Sigmoid colon (tissue), 7 donors: ENCODE results near the gene HOXC13. TPM values are rescaled to one million over a fixed set of nuclear protein-coding genes. Genes with fewer than 3 reads are reported as not detected.

Experiments
- DNase-seq: peaks from one replicate; pipeline ENCODE4 v3.0.0-alpha.2; 2019
- H3K27ac ChIP-seq, 4 donors: fragments of 200-600 bp; sonication (generic); one replicate each; pipeline ENCODE4 v1.5.1; 2016 to 2019; ENCODE audit warnings: mild to moderate bottlenecking in 1 of 4
- H3K27me3 ChIP-seq, 3 donors: fragments of 200-600 bp; sonication (generic); one replicate each; pipeline ENCODE4 v1.5.1; 2019; ENCODE audit warnings: mild to moderate bottlenecking in 1 of 3
- H3K36me3 ChIP-seq, 4 donors: fragments of 200-600 bp; sonication (generic); one replicate each; pipeline ENCODE4 v1.5.1; 2016 to 2019
- H3K4me1 ChIP-seq, 4 donors: fragments of 200-600 bp; sonication (generic); one replicate each; pipeline ENCODE4 v1.5.1; 2017 to 2019
- H3K4me3 ChIP-seq, 4 donors: fragments of 200-600 bp; sonication (generic); one replicate each; pipeline ENCODE4 v1.5.1; 2017 to 2019; ENCODE audit warnings: mild to moderate bottlenecking in 2 of 4, moderate library complexity in 1 of 4
- H3K9me3 ChIP-seq, 4 donors: fragments of 200-600 bp in 3 of 4; sonication (generic) in 3 of 4; one replicate each; pipeline versions ENCODE4 v1.5.1 to v1.6.1; 2013 to 2019
- CTCF ChIP-seq, 4 experiments: fragments of 450-650 bp in 3 of 4; fragments of 200-600 bp in 1 of 4; IDR thresholded peaks; one replicate each; pipeline ENCODE4 v1.5.1; 2016 to 2019; ENCODE audit warnings: antibody characterized with exemption in 4 of 4, mild to moderate bottlenecking in 3 of 4, moderate library complexity in 2 of 4
- EP300 ChIP-seq, 4 donors: sonication (generic); formaldehyde crosslinking; IDR thresholded peaks; one replicate each; pipeline ENCODE4 v1.6.1; 2017; ENCODE audit warnings: antibody characterized with exemption in 4 of 4
- POLR2A ChIP-seq, 2 donors: fragments of 450-650 bp; IDR thresholded peaks; one replicate each; pipeline ENCODE4 v1.6.1; 2016; ENCODE audit warnings: antibody characterized with exemption in 2 of 2, mild to moderate bottlenecking in 2 of 2, moderate library complexity in 2 of 2
- POLR2AphosphoS5 ChIP-seq, 4 donors: sonication (generic); formaldehyde crosslinking; IDR thresholded peaks; one replicate each; pipeline ENCODE4 v1.6.1; 2017; ENCODE audit warnings: antibody characterized with exemption in 4 of 4
- whole genome bisulfite sequencing, 2 donors: extraction: QIAGEN DNeasy Blood & Tissue Kit; methylation state at CpG; one replicate each; pipeline ENCODE4 v1.1.7; 2013; 5-methylcytosine and 5-hydroxymethylcytosine counted together
- intact Hi-C: fragments of 100-400 bp; cut with DNase I; formaldehyde crosslinking; loops from one replicate; pipeline ENCODE4 v1.15.1; 2023
- polyA plus RNA-seq, 3 donors: library from polyadenylated mRNA; stranded (reverse); fragments of 200-250 nt; gene quantifications; one replicate each; pipeline ENCODE4 v1.2.3, GENCODE V29; 2013
- total RNA-seq, 4 donors: library from RNA; depleted of rRNA; stranded (reverse); fragments of >200 nt; gene quantifications; one replicate each; pipeline ENCODE4 v1.1.0, GENCODE V29; 2016
- donor health status: healthy with polysubstance abuse.
- donor health status: Bipolar disorder and iron deficiency.
- donor health status: healthy.

HOXC13 gene
- total and polyA plus RNA-seq, 7 donors = 0.60 TPM; not detected in 6

- Histone ChIP-seq H3K27ac (no peak within 1 kb of the TSS), H3K4me3 (no peak within 1 kb of the TSS), H3K36me3 (no peaks in the 10 kb centered on the region), H3K9me3 (no peaks in the 10 kb centered on the region), H3K4me1 (peaks cover 0 to 33% (median 14%) of the 10 kb centered on the region in 4 donors), H3K27me3 (peaks cover 88 to 100% (median 100%) of the 10 kb centered on the region in 3 donors)
- DNase-seq = no peak
- WGBS, 2 donors = 3 to 5% methylated on average over 20 of the region's 20 CpGs
- TF ChIP-seq POLR2A (IDR thresholded peaks at IDR 0.05) (no peak), EP300 (IDR thresholded peaks at IDR 0.05) (no peak), POLR2AphosphoS5 (IDR thresholded peaks at IDR 0.05) (no peak), CTCF (IDR thresholded peaks at IDR 0.05) (no peak)
- intact Hi-C loops = no loop called here
Measured at GRCh38 chr12:53954694-53955035, 16.0 kb downstream of the HOXC13 start, which contains the start of gene HOXC12. Gene HOXC12, plus strand, starts transcription at chr12:53954903. Its CDS starts 27 bp downstream, at chr12:53954930.

- DNase-seq = no peak
- peaks cover 0 to 33% (median 14%) of the 10 kb centered on the region in 4 donors for H3K4me1 ChIP-seq
- 7 to 19% methylated on average over 86 of the region's 86 CpGs for WGBS, 2 donors
- intact Hi-C loops = no loop called here
- no peak overlapping the region for H3K27ac ChIP-seq
- H3K9me3 ChIP-seq = no peaks in the 10 kb centered on the region
- no peak overlapping the region for H3K4me3 ChIP-seq
- TF ChIP-seq POLR2A (IDR thresholded peaks at IDR 0.05) = no peak
- TF ChIP-seq EP300 (IDR thresholded peaks at IDR 0.05) = no peak
- no peak for TF ChIP-seq POLR2AphosphoS5 (IDR thresholded peaks at IDR 0.05)
- no peak for TF ChIP-seq CTCF (IDR thresholded peaks at IDR 0.05)
- peaks cover 88 to 100% (median 100%) of the 10 kb centered on the region in 3 donors for H3K27me3 ChIP-seq
- no peaks in the 10 kb centered on the region for H3K36me3 ChIP-seq
Measured at GRCh38 chr12:53955036-53955775, 16.6 kb downstream of the HOXC13 start.

GRCh38 chr12:53955776-53956250, 17.2 kb downstream of the HOXC13 start:
- H3K4me3 ChIP-seq = no peak overlapping the region
- DNase-seq = no peak
- H3K4me1 ChIP-seq = peaks cover 0 to 36% (median 16%) of the 10 kb centered on the region in 4 donors
- intact Hi-C loops = no loop called here
- no peaks in the 10 kb centered on the region for H3K9me3 ChIP-seq
- H3K27me3 ChIP-seq = peaks cover 88 to 100% (median 100%) of the 10 kb centered on the region in 3 donors
- H3K36me3 ChIP-seq = no peaks in the 10 kb centered on the region
- TF ChIP-seq POLR2A (IDR thresholded peaks at IDR 0.05) (no peak), POLR2AphosphoS5 (IDR thresholded peaks at IDR 0.05) (no peak)
- H3K27ac ChIP-seq = no peak overlapping the region
- WGBS, 2 donors = 9 to 13% methylated on average over 10 of the region's 10 CpGs

- 8 to 13% methylated on average over 25 of the region's 25 CpGs for WGBS, 2 donors
- Histone ChIP-seq H3K9me3 (no peaks in the 10 kb centered on the region), H3K27ac (no peak overlapping the region), H3K4me1 (peaks cover 0 to 36% (median 14%) of the 10 kb centered on the region in 4 donors), H3K27me3 (peaks cover 88 to 100% (median 100%) of the 10 kb centered on the region in 3 donors), H3K4me3 (no peak overlapping the region), H3K36me3 (no peaks in the 10 kb centered on the region)
- TF ChIP-seq CTCF (IDR thresholded peaks at IDR 0.05) (no peak), POLR2AphosphoS5 (IDR thresholded peaks at IDR 0.05) (no peak), POLR2A (IDR thresholded peaks at IDR 0.05) (no peak), EP300 (IDR thresholded peaks at IDR 0.05) (no peak)
- intact Hi-C loops = no loop called here
- no peak for DNase-seq
Measured at GRCh38 chr12:53956251-53956887, 17.7 kb downstream of the HOXC13 start.

- Histone ChIP-seq H3K27ac (no peak overlapping the region), H3K36me3 (no peaks in the 10 kb centered on the region), H3K27me3 (peaks cover 87 to 100% (median 100%) of the 10 kb centered on the region in 3 donors), H3K4me3 (no peak overlapping the region), H3K9me3 (no peaks in the 10 kb centered on the region), H3K4me1 (peaks cover 0 to 35% (median 8%) of the 10 kb centered on the region in 4 donors)
- no peak for DNase-seq
- intact Hi-C loops = no loop called here
- 8 to 26% methylated on average over 11 of the region's 11 CpGs for WGBS, 2 donors
- TF ChIP-seq EP300 (IDR thresholded peaks at IDR 0.05) (no peak), CTCF (IDR thresholded peaks at IDR 0.05) (no peak), POLR2AphosphoS5 (IDR thresholded peaks at IDR 0.05) (no peak), POLR2A (IDR thresholded peaks at IDR 0.05) (no peak)
Measured at GRCh38 chr12:53956914-53957536, 18.4 kb downstream of the HOXC13 start.
